PC-3 (cell line): ENCODE data around the gene CHSY1.

Experiments
- EZH2 ChIP-seq: fragments of 300-600 bp; sonication (generic); IDR thresholded peaks from one replicate; pipeline ENCODE4 v1.6.1; 2017; ENCODE audit warnings: antibody characterized with exemption, mild to moderate bottlenecking, low read length; ENCODE audit not compliant: unreplicated experiment
- TF ChIP-seq, protein P1 (sequence below): fragments of 300-600 bp; sonication (generic); conservative IDR thresholded peaks from 2 replicates; pipeline ENCODE4 v1.5.1; 2017; ENCODE audit warnings: antibody characterized with exemption, low read depth, mild to moderate bottlenecking, low read length

DNA sequence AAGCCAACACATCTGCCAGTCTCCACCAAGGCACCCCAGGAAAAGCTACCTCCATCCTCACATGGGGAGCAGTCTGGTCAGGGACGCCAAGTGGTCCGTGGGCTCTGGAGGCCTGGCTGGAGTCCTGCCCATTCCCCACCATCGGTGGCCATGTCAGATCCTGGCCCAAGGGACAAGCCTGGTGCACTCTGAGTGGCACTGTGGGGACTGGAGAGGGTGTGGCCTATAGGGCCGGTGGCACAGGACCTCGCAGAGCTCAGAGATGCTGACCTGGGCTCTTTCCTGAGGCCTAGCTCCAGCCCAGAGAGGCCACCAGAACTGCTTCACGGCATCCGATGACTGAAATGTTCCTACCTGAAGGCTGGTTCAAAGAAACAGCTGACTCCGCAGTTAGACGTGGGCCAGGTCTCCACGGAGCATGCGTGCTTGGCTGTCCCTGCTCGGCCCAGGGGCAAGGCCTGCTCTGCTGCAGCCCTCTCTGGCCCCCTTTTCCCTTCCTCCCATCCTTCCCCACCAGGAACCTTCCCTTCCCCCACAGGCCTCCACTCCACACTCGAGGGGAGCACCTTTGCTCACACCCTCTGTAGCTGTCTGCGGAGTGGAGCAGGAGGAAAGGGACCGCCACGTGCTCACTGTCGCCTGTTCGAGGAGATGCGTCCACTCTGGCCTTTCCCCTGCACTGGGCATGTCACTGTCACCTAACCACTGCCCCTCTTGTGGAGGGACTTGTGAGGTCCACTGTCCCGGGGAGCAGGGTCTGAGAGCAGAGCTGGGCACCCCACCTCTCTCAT, 119.3 kb downstream of the CHSY1 start:
- TF ChIP-seq, protein P1, sequence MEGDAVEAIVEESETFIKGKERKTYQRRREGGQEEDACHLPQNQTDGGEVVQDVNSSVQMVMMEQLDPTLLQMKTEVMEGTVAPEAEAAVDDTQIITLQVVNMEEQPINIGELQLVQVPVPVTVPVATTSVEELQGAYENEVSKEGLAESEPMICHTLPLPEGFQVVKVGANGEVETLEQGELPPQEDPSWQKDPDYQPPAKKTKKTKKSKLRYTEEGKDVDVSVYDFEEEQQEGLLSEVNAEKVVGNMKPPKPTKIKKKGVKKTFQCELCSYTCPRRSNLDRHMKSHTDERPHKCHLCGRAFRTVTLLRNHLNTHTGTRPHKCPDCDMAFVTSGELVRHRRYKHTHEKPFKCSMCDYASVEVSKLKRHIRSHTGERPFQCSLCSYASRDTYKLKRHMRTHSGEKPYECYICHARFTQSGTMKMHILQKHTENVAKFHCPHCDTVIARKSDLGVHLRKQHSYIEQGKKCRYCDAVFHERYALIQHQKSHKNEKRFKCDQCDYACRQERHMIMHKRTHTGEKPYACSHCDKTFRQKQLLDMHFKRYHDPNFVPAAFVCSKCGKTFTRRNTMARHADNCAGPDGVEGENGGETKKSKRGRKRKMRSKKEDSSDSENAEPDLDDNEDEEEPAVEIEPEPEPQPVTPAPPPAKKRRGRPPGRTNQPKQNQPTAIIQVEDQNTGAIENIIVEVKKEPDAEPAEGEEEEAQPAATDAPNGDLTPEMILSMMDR: no peak
- TF ChIP-seq EZH2: no peak
